Erythroblast (primary cell): ENCODE measurements around the gene HBE1.
"Not testable (repeated sequence)": the region's sequence is repeated elsewhere in the genome, so short reads cannot be mapped to it uniquely, and the experiment has no call there.

Experiments used
- GATA1 ChIP-seq: IDR thresholded peaks from 2 replicates; pipeline ENCODE4 v1.6.1; 2011; ENCODE audit warnings: low read depth, mild to moderate bottlenecking, control low read depth, low read length, moderate library complexity
- POLR2A ChIP-seq: IDR thresholded peaks from 2 replicates; pipeline ENCODE4 v1.6.1; 2011; ENCODE audit warnings: mild to moderate bottlenecking, low read length

DNA sequence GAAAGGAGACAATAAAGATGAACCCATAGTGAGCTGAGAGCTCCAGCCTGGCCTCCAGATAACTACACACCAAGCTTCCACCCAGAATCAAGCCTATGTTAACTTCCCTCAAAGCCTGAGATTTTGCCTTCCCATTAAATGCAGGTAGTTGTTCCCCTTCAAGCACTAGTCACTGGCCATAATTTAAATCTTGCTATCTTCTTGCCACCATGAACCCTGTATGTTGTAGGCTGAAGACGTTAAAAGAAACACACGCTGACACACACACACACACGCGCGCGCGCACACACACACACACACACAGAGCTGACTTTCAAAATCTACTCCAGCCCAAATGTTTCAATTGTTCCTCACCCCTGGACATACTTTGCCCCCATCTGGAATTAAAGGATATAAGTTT is 21.2 kb downstream of the HBE1 start:
- TF ChIP-seq POLR2A, GATA1: not testable (repeated sequence)
